ENCODE results near the gene CUZD1. TPM values are rescaled to one million over a fixed set of nuclear protein-coding genes. Genes with fewer than 3 reads are reported as not detected.

The CUZD1 gene
- polyA plus RNA-seq, 1 of the 3 experiments (the other 2 are of a cell fraction): 0.89 TPM

GRCh38 chr10:122821808-122822207 lies 23.8 kb downstream of the CUZD1 start:
- Histone ChIP-seq H2AFZ (ENCODE audit: low read depth) (no peak overlapping the region), H4K20me1 (ENCODE audit: insufficient read depth) (no peaks in the 10 kb centered on the region), H3K36me3 (replicated peaks in 1 of 2; ENCODE audit: control insufficient read depth in 1 of 2, insufficient read depth in 2 of 2, low read length in 1 of 2) (no peaks in the 10 kb centered on the region), H3K9ac (no peak overlapping the region), H3K27ac (ENCODE audit: low read depth in 2 of 2, low read length in 1 of 2) (no peak overlapping the region), H3K9me2 (no peaks in the 10 kb centered on the region), H3K79me2 (ENCODE audit: insufficient read depth) (no peaks in the 10 kb centered on the region), H3K27me3 (ENCODE audit: insufficient read depth) (peaks cover 7% of the 10 kb centered on the region; the same call in 1 of the 2 replicates), H3K4me2 (no peak overlapping the region), H3K9me3 (no peaks in the 10 kb centered on the region), H3F3A (replicated peaks; ENCODE audit: insufficient read depth) (no peaks in the 10 kb centered on the region), H3K4me1 (ENCODE audit: control insufficient read depth in 1 of 2, insufficient read depth in 2 of 2, low read depth in 1 of 2, low read length in 1 of 2) (no peaks in the 10 kb centered on the region), H3K4me3 (ENCODE audit: low read depth in 2 of 2, low read length in 1 of 2) (no peak overlapping the region)
- DNase-seq: no peak
- POLR2A ChIA-PET: no interaction called here
- TF ChIP-seq MAX (IDR thresholded peaks at IDR 0.05; ENCODE audit: low read depth) (no peak), RCOR1 (IDR thresholded peaks at IDR 0.05; ENCODE audit: low read length) (no peak), SIN3A (IDR thresholded peaks at IDR 0.05; ENCODE audit: borderline replicate concordance, low read depth, low read length) (no peak), TCF12 (IDR thresholded peaks at IDR 0.05) (no peak), ZBTB33 (IDR thresholded peaks at IDR 0.05; ENCODE audit: borderline replicate concordance, low read depth) (no peak), TEAD4 (IDR thresholded peaks at IDR 0.05; ENCODE audit: borderline replicate concordance, insufficient read depth) (no peak), NRF1 (IDR thresholded peaks at IDR 0.05; ENCODE audit: low read depth, low read length) (no peak), FOXM1 (IDR thresholded peaks at IDR 0.05; ENCODE audit: low read depth) (no peak), GABPA (IDR thresholded peaks at IDR 0.05; ENCODE audit: low read depth) (no peak), FOSL2 (IDR thresholded peaks at IDR 0.05; ENCODE audit: borderline replicate concordance, low read depth) (no peak), RAD21 (IDR thresholded peaks at IDR 0.05; ENCODE audit: low read length) (no peak)
- TF ChIP-seq, protein P1, sequence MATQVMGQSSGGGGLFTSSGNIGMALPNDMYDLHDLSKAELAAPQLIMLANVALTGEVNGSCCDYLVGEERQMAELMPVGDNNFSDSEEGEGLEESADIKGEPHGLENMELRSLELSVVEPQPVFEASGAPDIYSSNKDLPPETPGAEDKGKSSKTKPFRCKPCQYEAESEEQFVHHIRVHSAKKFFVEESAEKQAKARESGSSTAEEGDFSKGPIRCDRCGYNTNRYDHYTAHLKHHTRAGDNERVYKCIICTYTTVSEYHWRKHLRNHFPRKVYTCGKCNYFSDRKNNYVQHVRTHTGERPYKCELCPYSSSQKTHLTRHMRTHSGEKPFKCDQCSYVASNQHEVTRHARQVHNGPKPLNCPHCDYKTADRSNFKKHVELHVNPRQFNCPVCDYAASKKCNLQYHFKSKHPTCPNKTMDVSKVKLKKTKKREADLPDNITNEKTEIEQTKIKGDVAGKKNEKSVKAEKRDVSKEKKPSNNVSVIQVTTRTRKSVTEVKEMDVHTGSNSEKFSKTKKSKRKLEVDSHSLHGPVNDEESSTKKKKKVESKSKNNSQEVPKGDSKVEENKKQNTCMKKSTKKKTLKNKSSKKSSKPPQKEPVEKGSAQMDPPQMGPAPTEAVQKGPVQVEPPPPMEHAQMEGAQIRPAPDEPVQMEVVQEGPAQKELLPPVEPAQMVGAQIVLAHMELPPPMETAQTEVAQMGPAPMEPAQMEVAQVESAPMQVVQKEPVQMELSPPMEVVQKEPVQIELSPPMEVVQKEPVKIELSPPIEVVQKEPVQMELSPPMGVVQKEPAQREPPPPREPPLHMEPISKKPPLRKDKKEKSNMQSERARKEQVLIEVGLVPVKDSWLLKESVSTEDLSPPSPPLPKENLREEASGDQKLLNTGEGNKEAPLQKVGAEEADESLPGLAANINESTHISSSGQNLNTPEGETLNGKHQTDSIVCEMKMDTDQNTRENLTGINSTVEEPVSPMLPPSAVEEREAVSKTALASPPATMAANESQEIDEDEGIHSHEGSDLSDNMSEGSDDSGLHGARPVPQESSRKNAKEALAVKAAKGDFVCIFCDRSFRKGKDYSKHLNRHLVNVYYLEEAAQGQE (IDR thresholded peaks at IDR 0.05; ENCODE audit: low read depth, low read length): no peak
- WGBS (ENCODE audit: low lambda C conversion rate): 26% methylated on average over 3 of the region's 3 CpGs
- CTCF ChIA-PET: interaction anchor here (1.2 kb wide), 1 partner anchor 14 kb away, joined by 3 read pairs; no protein-coding TSS in a partner anchor

GRCh38 chr10:122815458-122815857 lies 30.2 kb downstream of the CUZD1 start:
- Histone ChIP-seq H3K4me3 (ENCODE audit: low read depth in 2 of 2, low read length in 1 of 2) (no peak overlapping the region), H3K27me3 (ENCODE audit: insufficient read depth) (no peaks in the 10 kb centered on the region), H3K79me2 (ENCODE audit: insufficient read depth) (no peaks in the 10 kb centered on the region), H3K4me1 (ENCODE audit: control insufficient read depth in 1 of 2, insufficient read depth in 2 of 2, low read depth in 1 of 2, low read length in 1 of 2) (no peaks in the 10 kb centered on the region), H3K9me3 (no peaks in the 10 kb centered on the region), H3K4me2 (no peak overlapping the region), H3F3A (replicated peaks; ENCODE audit: insufficient read depth) (no peaks in the 10 kb centered on the region), H3K36me3 (replicated peaks in 1 of 2; ENCODE audit: control insufficient read depth in 1 of 2, insufficient read depth in 2 of 2, low read length in 1 of 2) (no peaks in the 10 kb centered on the region), H3K9ac (no peak overlapping the region), H3K9me2 (no peaks in the 10 kb centered on the region), H3K27ac (ENCODE audit: low read depth in 2 of 2, low read length in 1 of 2) (no peak overlapping the region), H2AFZ (ENCODE audit: low read depth) (no peak overlapping the region), H4K20me1 (ENCODE audit: insufficient read depth) (no peaks in the 10 kb centered on the region)
- no peak for DNase-seq
- no peak for TF ChIP-seq IRF3 (IDR thresholded peaks at IDR 0.05; ENCODE audit: low read depth, low read length)
- TF ChIP-seq, protein P2, sequence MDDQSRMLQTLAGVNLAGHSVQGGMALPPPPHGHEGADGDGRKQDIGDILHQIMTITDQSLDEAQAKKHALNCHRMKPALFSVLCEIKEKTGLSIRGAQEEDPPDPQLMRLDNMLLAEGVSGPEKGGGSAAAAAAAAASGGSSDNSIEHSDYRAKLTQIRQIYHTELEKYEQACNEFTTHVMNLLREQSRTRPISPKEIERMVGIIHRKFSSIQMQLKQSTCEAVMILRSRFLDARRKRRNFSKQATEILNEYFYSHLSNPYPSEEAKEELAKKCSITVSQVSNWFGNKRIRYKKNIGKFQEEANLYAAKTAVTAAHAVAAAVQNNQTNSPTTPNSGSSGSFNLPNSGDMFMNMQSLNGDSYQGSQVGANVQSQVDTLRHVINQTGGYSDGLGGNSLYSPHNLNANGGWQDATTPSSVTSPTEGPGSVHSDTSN (IDR thresholded peaks at IDR 0.05): no peak
- no peak for TF ChIP-seq MXI1 (IDR thresholded peaks at IDR 0.05; ENCODE audit: low read depth, low read length)
- no peak for TF ChIP-seq EZH2phosphoT487 (IDR thresholded peaks at IDR 0.05; ENCODE audit: borderline replicate concordance, low read depth)
- POLR2A ChIA-PET: no interaction called here
- WGBS (ENCODE audit: low lambda C conversion rate): 28% methylated on average over 5 of the region's 5 CpGs
- CTCF ChIA-PET: no interaction called here

Data from SK-N-SH (cell line).